HL-60 (cell line): ENCODE results near the gene CD44.

ENCODE experiments used
- DNase-seq, 2 experiments: peaks; one replicate each; pipeline ENCODE4 v3.0.0-alpha.2; 2010 to 2020; ENCODE audit warnings: low read depth in 1 of 2, low spot score in 1 of 2
- H3K27ac ChIP-seq: fragments of 250-450 bp; sonication (Bioruptor Pico); replicated peaks from 2 replicates; pipeline ENCODE4 v1.5.1; 2020; ENCODE audit warnings: mild to moderate bottlenecking, moderate library complexity
- H3K27me3 ChIP-seq: fragments of 250-450 bp; sonication (Bioruptor Pico); 2 replicates; pipeline ENCODE4 v1.5.1; 2021; ENCODE audit warnings: mild to moderate bottlenecking, moderate library complexity; ENCODE audit not compliant: insufficient read depth, poor library complexity, severe bottlenecking
- H3K4me3 ChIP-seq: replicated peaks from 2 replicates; pipeline ENCODE4 v1.5.1; 2011; ENCODE audit warnings: mild to moderate bottlenecking, control low read depth, low read length; ENCODE audit not compliant: insufficient read depth
- GABPA ChIP-seq: IDR thresholded peaks from 2 replicates; pipeline ENCODE4 v1.6.1; 2012; ENCODE audit warnings: low read depth
- POLR2AphosphoS5 ChIP-seq: IDR thresholded peaks from 2 replicates; pipeline ENCODE4 v1.6.1; 2012; ENCODE audit warnings: low read depth
- SPI1 ChIP-seq: IDR thresholded peaks from 2 replicates; pipeline ENCODE4 v1.6.1; 2012; ENCODE audit warnings: low read depth, mild to moderate bottlenecking, borderline replicate concordance
- TF ChIP-seq, protein P1 (sequence below): IDR thresholded peaks from 2 replicates; pipeline ENCODE4 v1.6.1; 2012; ENCODE audit warnings: low read depth; ENCODE audit not compliant: insufficient replicate concordance
- TF ChIP-seq, protein P2 (sequence below): IDR thresholded peaks from one replicate; pipeline ENCODE4 v1.5.1; 2011; ENCODE audit warnings: low read length, control low read depth, inconsistent platforms; ENCODE audit not compliant: insufficient read depth

CD44 gene

DNA sequence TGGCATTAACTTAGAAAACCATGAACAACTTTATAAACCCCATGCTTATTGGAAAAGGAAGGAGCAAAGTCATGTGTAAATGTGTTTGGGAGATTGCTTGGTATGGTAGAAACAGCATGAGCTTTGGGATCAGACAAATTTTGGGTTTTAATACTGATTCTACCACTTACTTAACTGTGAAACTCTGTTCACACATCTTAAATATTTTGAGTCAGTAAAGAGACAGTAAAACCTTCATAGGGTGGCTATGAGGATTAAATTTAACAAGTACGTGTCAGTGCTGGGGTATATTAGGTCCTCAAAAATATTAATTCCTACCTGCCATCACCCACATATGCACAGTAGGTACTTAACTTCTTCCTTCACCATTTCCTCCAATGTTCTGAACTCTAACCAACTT lies 96.5 kb downstream of the CD44 start:
- TF ChIP-seq, protein P1, sequence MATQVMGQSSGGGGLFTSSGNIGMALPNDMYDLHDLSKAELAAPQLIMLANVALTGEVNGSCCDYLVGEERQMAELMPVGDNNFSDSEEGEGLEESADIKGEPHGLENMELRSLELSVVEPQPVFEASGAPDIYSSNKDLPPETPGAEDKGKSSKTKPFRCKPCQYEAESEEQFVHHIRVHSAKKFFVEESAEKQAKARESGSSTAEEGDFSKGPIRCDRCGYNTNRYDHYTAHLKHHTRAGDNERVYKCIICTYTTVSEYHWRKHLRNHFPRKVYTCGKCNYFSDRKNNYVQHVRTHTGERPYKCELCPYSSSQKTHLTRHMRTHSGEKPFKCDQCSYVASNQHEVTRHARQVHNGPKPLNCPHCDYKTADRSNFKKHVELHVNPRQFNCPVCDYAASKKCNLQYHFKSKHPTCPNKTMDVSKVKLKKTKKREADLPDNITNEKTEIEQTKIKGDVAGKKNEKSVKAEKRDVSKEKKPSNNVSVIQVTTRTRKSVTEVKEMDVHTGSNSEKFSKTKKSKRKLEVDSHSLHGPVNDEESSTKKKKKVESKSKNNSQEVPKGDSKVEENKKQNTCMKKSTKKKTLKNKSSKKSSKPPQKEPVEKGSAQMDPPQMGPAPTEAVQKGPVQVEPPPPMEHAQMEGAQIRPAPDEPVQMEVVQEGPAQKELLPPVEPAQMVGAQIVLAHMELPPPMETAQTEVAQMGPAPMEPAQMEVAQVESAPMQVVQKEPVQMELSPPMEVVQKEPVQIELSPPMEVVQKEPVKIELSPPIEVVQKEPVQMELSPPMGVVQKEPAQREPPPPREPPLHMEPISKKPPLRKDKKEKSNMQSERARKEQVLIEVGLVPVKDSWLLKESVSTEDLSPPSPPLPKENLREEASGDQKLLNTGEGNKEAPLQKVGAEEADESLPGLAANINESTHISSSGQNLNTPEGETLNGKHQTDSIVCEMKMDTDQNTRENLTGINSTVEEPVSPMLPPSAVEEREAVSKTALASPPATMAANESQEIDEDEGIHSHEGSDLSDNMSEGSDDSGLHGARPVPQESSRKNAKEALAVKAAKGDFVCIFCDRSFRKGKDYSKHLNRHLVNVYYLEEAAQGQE, result no peak
- H3K4me3 ChIP-seq, result no peak overlapping the region

DNA sequence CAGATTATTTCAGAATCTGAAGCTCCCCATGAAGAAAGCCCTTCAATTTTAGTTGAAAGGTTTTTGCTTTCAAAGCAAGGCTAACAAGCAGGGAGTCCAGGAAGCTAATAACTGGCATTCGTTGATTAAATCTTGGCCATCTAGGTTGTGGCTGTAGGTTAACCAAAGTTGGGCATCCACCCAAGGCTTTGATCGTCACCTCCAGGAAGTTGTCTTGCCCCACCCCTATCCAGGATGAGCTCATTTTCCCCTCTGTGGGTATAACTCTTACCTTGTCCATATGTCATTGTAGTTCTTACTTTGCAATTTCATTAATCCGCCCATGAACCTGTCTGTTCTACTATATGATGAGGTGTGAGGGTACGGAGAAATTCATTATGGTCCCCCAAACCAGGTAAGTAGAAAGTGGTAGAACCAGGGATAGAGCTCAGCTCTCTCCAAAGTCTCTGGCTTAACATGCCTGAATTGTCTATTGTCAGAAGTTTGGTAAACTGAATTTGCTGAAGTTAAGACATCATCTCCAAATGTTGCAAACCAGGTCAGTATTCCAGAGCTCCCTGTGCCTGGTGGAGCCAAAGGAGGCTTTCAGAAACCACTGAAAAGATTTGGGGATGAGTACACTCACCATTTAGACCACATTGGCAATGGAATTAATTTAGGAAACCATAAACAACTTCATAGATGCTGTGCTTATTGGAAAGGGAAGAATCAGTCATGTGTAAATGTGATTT lies 97.1 kb downstream of the CD44 start:
- no peak for DNase-seq
- no peaks in the 10 kb centered on the region for H3K27me3 ChIP-seq
- no peak overlapping the region for H3K4me3 ChIP-seq
- no peak overlapping the region for H3K27ac ChIP-seq
- TF ChIP-seq GABPA (no peak), SPI1 (no peak), POLR2AphosphoS5 (no peak)
- TF ChIP-seq, protein P1, result no peak
- TF ChIP-seq, protein P2, sequence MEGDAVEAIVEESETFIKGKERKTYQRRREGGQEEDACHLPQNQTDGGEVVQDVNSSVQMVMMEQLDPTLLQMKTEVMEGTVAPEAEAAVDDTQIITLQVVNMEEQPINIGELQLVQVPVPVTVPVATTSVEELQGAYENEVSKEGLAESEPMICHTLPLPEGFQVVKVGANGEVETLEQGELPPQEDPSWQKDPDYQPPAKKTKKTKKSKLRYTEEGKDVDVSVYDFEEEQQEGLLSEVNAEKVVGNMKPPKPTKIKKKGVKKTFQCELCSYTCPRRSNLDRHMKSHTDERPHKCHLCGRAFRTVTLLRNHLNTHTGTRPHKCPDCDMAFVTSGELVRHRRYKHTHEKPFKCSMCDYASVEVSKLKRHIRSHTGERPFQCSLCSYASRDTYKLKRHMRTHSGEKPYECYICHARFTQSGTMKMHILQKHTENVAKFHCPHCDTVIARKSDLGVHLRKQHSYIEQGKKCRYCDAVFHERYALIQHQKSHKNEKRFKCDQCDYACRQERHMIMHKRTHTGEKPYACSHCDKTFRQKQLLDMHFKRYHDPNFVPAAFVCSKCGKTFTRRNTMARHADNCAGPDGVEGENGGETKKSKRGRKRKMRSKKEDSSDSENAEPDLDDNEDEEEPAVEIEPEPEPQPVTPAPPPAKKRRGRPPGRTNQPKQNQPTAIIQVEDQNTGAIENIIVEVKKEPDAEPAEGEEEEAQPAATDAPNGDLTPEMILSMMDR, result no peak

More for the DNA sequence above, 96.5 kb downstream of the CD44 start:
- H3K27ac ChIP-seq, result no peak overlapping the region
- no peak for DNase-seq
- no peaks in the 10 kb centered on the region for H3K27me3 ChIP-seq

DNA sequence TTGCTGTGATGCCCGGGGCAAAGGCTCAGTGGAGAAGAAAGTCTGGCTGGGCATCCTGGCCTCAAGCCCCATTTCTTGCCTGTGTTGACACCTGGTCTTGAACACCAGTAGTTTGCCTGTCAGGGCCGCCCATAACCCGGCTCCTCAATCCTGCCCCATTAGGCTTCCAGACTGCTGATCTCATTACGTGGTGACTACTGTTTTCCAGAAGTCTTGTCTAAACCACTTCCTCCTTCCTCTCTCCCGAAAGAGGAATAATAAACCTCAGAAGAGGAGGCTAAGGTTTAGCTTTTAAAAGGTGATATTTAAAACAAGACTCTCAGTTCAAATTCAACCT lies 97.7 kb downstream of the CD44 start:
- peak in 1 of 2 experiments; percentile 23 for DNase-seq
- Histone ChIP-seq H3K4me3 (no peak overlapping the region), H3K27ac (no peak overlapping the region), H3K27me3 (no peaks in the 10 kb centered on the region)
- no peak for TF ChIP-seq POLR2AphosphoS5
- peak; percentile 82; the same call in 1 of the 2 replicates for TF ChIP-seq SPI1

DNA sequence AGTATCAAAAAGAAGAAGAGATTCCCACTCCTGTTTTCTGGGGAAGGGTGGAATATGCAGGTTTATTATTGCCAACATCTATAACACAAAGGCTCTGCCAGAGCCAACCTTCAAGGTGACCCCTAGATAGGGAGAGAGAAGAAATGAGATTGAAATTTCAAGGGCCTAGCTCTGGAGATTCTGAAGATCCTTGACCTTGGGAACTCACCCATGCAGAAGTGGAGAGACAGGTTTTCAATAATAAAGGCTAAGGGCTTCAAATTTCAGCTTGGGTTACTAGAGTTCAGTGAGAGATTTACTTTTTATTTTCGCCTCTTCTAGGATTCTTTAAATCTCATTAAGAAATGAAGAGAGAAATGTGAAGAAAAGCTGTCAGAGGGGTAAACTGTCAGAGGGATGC lies 98.4 kb downstream of the CD44 start:
- DNase-seq, result no peak
- Histone ChIP-seq H3K4me3 (no peak overlapping the region), H3K27me3 (no peaks in the 10 kb centered on the region), H3K27ac (no peak overlapping the region)
- TF ChIP-seq GABPA, result no peak
- TF ChIP-seq SPI1, result no peak
- TF ChIP-seq, protein P2, result no peak
- no peak for TF ChIP-seq POLR2AphosphoS5
- TF ChIP-seq, protein P1, result no peak
